ENCODE data around the gene TBC1D1. TPM values are rescaled to one million over a fixed set of nuclear protein-coding genes. Genes with fewer than 3 reads are reported as not detected.

The TBC1D1 gene
- total and polyA plus RNA-seq, 10 donors, result 49.3 to 142 (median 95.5) TPM

GRCh38 chr4:37934096-37934495 is 43.2 kb downstream of the TBC1D1 start:
- WGBS, 5 donors, result 94 to 98% (median 97%) methylated on average over 8 of the region's 8 CpGs
- Histone ChIP-seq H3K27me3 (replicated peaks in 1 of 7) (no peaks in the 10 kb centered on the region), H3K27ac (no peak overlapping the region), H3K36me3 (peaks cover 0 to 67% (median 2%) of the 10 kb centered on the region in 6 donors), H3K9me3 (peaks cover 0 to 6% (median 0%) of the 10 kb centered on the region in 8 donors), H3K4me1 (peaks cover 0 to 15% (median 2%) of the 10 kb centered on the region in 6 donors), H3K4me3 (no peak overlapping the region)
- TF ChIP-seq POLR2AphosphoS5 (IDR thresholded peaks at IDR 0.05) (no peak), POLR2A (IDR thresholded peaks at IDR 0.05) (no peak), CTCF (IDR thresholded peaks at IDR 0.05 in 8 of 11, conservative IDR thresholded peaks at IDR 0.05 in 3 of 11) (no peak)
- DNase-seq, result no peak
- intact Hi-C loops (cut with DNase I; ENCODE audit: low total_unique reads), result no loop called here

- DNase-seq, result no peak
- no peaks in the 10 kb centered on the region for H3K27me3 ChIP-seq (replicated peaks in 1 of 7)
- H3K4me1 ChIP-seq, result peaks cover 0 to 11% (median 0%) of the 10 kb centered on the region in 6 donors
- TF ChIP-seq CTCF (IDR thresholded peaks at IDR 0.05 in 8 of 11, conservative IDR thresholded peaks at IDR 0.05 in 3 of 11) (no peak), POLR2AphosphoS5 (IDR thresholded peaks at IDR 0.05) (no peak), POLR2A (IDR thresholded peaks at IDR 0.05) (no peak)
- WGBS, 5 donors, result 79 to 84% (median 81%) methylated on average over 3 of the region's 3 CpGs
- H3K4me3 ChIP-seq, result no peak overlapping the region
- H3K9me3 ChIP-seq, result peaks cover 0 to 6% (median 0%) of the 10 kb centered on the region in 8 donors
- peaks cover 0 to 65% (median 2%) of the 10 kb centered on the region in 6 donors for H3K36me3 ChIP-seq
- no peak overlapping the region for H3K27ac ChIP-seq
- intact Hi-C loops (cut with DNase I; ENCODE audit: low total_unique reads), result no loop called here
Measured at GRCh38 chr4:37934609-37935008, 43.7 kb downstream of the TBC1D1 start.

GRCh38 chr4:37935026-37935425 is 44.1 kb downstream of the TBC1D1 start:
- TF ChIP-seq POLR2A (IDR thresholded peaks at IDR 0.05) (no peak), POLR2AphosphoS5 (IDR thresholded peaks at IDR 0.05) (no peak), CTCF (IDR thresholded peaks at IDR 0.05 in 8 of 11, conservative IDR thresholded peaks at IDR 0.05 in 3 of 11) (no peak)
- Histone ChIP-seq H3K27me3 (replicated peaks in 1 of 7) (no peaks in the 10 kb centered on the region), H3K4me3 (no peak overlapping the region), H3K4me1 (peaks cover 0 to 11% (median 0%) of the 10 kb centered on the region in 6 donors), H3K9me3 (peaks cover 0 to 6% (median 0%) of the 10 kb centered on the region in 8 donors), H3K27ac (no peak overlapping the region), H3K36me3 (peaks cover 0 to 60% (median 2%) of the 10 kb centered on the region in 6 donors)
- intact Hi-C loops (cut with DNase I; ENCODE audit: low total_unique reads), result no loop called here
- DNase-seq, result no peak
- 42 to 66% (median 50%) methylated on average over 4 of the region's 4 CpGs for WGBS, 5 donors

- WGBS, 5 donors, result 65 to 74% (median 68%) methylated on average over 7 of the region's 7 CpGs
- TF ChIP-seq POLR2A (IDR thresholded peaks at IDR 0.05) (no peak), POLR2AphosphoS5 (IDR thresholded peaks at IDR 0.05) (no peak), CTCF (IDR thresholded peaks at IDR 0.05 in 8 of 11, conservative IDR thresholded peaks at IDR 0.05 in 3 of 11) (no peak)
- H3K4me1 ChIP-seq, result peaks cover 0 to 11% (median 0%) of the 10 kb centered on the region in 6 donors
- intact Hi-C loops (cut with DNase I; ENCODE audit: low total_unique reads), result no loop called here
- H3K27me3 ChIP-seq (replicated peaks in 1 of 7), result no peaks in the 10 kb centered on the region
- H3K9me3 ChIP-seq, result peaks cover 0 to 6% (median 0%) of the 10 kb centered on the region in 8 donors
- no peak overlapping the region for H3K4me3 ChIP-seq
- no peak for DNase-seq
- H3K36me3 ChIP-seq, result peaks cover 0 to 43% (median 0%) of the 10 kb centered on the region in 6 donors
- H3K27ac ChIP-seq, result no peak overlapping the region
Measured at GRCh38 chr4:37936889-37937498, 46.1 kb downstream of the TBC1D1 start.

All from spleen (tissue), 11 donors.